ENCODE results near the gene ZP1. TPM values are rescaled to one million over a fixed set of nuclear protein-coding genes. Genes with fewer than 3 reads are reported as not detected.

ZP1 gene
- total and polyA plus RNA-seq, 2 of the 8 experiments (the other 6 are each of a cell fraction or from before 2014, with no cell fraction given): not detected

- Histone ChIP-seq H3K79me1 (ENCODE audit: low read depth, low read length) (no peaks in the 10 kb centered on the region), H2AFZ (ENCODE audit: low read length) (no peak overlapping the region), H4K91ac (replicated peaks; ENCODE audit: insufficient read length, low read length) (no peak overlapping the region), H2AK5ac (ENCODE audit: low read depth, low read length) (no peak overlapping the region), H3K36me3 (ENCODE audit: control insufficient read depth in 2 of 4, insufficient read depth in 4 of 4, low read length in 3 of 4) (no peaks in the 10 kb centered on the region), H3K4me2 (ENCODE audit: insufficient read depth in 1 of 2, low read depth in 2 of 2, low read length in 2 of 2) (no peak overlapping the region), H3K4me1 (replicated peaks in 1 of 4; ENCODE audit: control insufficient read depth in 3 of 4, insufficient read depth in 4 of 4, low read length in 3 of 4) (peaks cover 0 to 4% (median 0%) of the 10 kb centered on the region in 4 experiments; a peak in 4 of 7 replicates), H2BK5ac (ENCODE audit: low read depth, low read length) (no peak overlapping the region), H3K4ac (replicated peaks; ENCODE audit: insufficient read length, low read depth, low read length) (no peak overlapping the region), H3K14ac (ENCODE audit: insufficient read length) (no peak overlapping the region), H3K9me3 (ENCODE audit: insufficient read depth in 2 of 2, low read depth in 1 of 2, low read length in 1 of 2) (no peaks in the 10 kb centered on the region), H2BK20ac (ENCODE audit: low read length) (no peak overlapping the region), H3K9ac (replicated peaks in 1 of 4; ENCODE audit: extremely low read depth in 1 of 4, low read depth in 3 of 4, low read length in 3 of 4) (no peak overlapping the region), H4K5ac (ENCODE audit: insufficient read length, low read depth, low read length) (no peak overlapping the region), H3K23me2 (ENCODE audit: low read depth, low read length) (no peaks in the 10 kb centered on the region), H4K8ac (ENCODE audit: extremely low read depth, insufficient read depth, low read length) (peak overlapping the region; percentile 74; the same call in 1 of the 2 replicates), H4K20me1 (replicated peaks in 1 of 2; ENCODE audit: control insufficient read depth in 1 of 2, insufficient read depth in 2 of 2, low read length in 2 of 2) (no peaks in the 10 kb centered on the region), H2BK15ac (ENCODE audit: low read length) (no peak overlapping the region), H2BK12ac (ENCODE audit: low read depth, low read length) (no peak overlapping the region), H3K27ac (ENCODE audit: low read depth, low read length) (no peak overlapping the region), H2BK120ac (replicated peaks; ENCODE audit: low read depth, low read length) (no peak overlapping the region), H3K56ac (replicated peaks; ENCODE audit: insufficient read length, low read depth, low read length) (no peak overlapping the region), H3K18ac (ENCODE audit: extremely low read depth, low read length) (no peak overlapping the region), H3K27me3 (replicated peaks in 1 of 4; ENCODE audit: control insufficient read depth in 3 of 4, extremely low read depth in 1 of 4, insufficient read depth in 3 of 4, low read length in 3 of 4) (no peaks in the 10 kb centered on the region), H3K23ac (ENCODE audit: insufficient read length) (no peak overlapping the region), H3K4me3 (ENCODE audit: extremely low read depth in 1 of 4, insufficient read depth in 2 of 4, low read depth in 3 of 4, low read length in 4 of 4) (no peak overlapping the region), H3K79me2 (ENCODE audit: control insufficient read depth in 1 of 2, insufficient read depth in 2 of 2, low read length in 2 of 2) (no peaks in the 10 kb centered on the region)
- DNase-seq (ENCODE audit: low read depth in 1 of 2, low spot score in 2 of 2) (no peak), FAIRE-seq (no peak)
- CTCF ChIA-PET (ENCODE audit: partially characterized antibody): interaction anchor here (0.8 to 9.5 kb wide), 9 partner anchors 9 to 55 kb away, joined by 3 to 52 read pairs (median 6); no protein-coding TSS in a partner anchor
- POLR2A ChIA-PET (ENCODE audit: partially characterized antibody): interaction anchor here (0.9 to 2.1 kb wide), 3 partner anchors 14 to 103 kb away, joined by 3 to 7 read pairs (median 3); no protein-coding TSS in a partner anchor
- WGBS, 2 experiments (ENCODE audit: extremely low coverage in 1 of 2, insufficient coverage in 1 of 2, insufficient read length in 1 of 2, insufficient replicate concordance in 2 of 2, low coverage in 1 of 2, low lambda C conversion rate in 2 of 2, missing lambda C conversion rate in 1 of 2): 86% methylated on average over 12 of the region's 12 CpGs; no CpG with 5 or more reads in 1 of the 2 experiments
- TF ChIP-seq GABPA (IDR thresholded peaks at IDR 0.05; ENCODE audit: borderline replicate concordance, insufficient read depth, low read length): no peak
- TF ChIP-seq USF2 (IDR thresholded peaks at IDR 0.05; ENCODE audit: low read length): no peak
- no peak for TF ChIP-seq EP300 (IDR thresholded peaks at IDR 0.05; ENCODE audit: borderline replicate concordance in 1 of 2, low read depth in 2 of 2, low read length in 2 of 2)
- TF ChIP-seq ASH2L (IDR thresholded peaks at IDR 0.05; ENCODE audit: low read length): no peak
- TF ChIP-seq YY1 (IDR thresholded peaks at IDR 0.05; ENCODE audit: low read depth, low read length): no peak
- TF ChIP-seq SIRT6 (IDR thresholded peaks at IDR 0.05; ENCODE audit: low read length): no peak
- no peak for TF ChIP-seq MAX (IDR thresholded peaks at IDR 0.05)
- TF ChIP-seq SRF (IDR thresholded peaks at IDR 0.05; ENCODE audit: low read depth, low read length): no peak
- no peak for TF ChIP-seq CHD1 (IDR thresholded peaks at IDR 0.05; ENCODE audit: low read depth, low read length)
- TF ChIP-seq KDM4A (IDR thresholded peaks at IDR 0.05; ENCODE audit: low read depth, low read length, severe bottlenecking): no peak
- no peak for TF ChIP-seq SIX5 (IDR thresholded peaks at IDR 0.05; ENCODE audit: low read depth, low read length)
- no peak for TF ChIP-seq CEBPB (IDR thresholded peaks at IDR 0.05; ENCODE audit: low read depth, low read length)
- no peak for TF ChIP-seq NRF1 (IDR thresholded peaks at IDR 0.05; ENCODE audit: low read depth, low read length)
- no peak for TF ChIP-seq HDAC6 (IDR thresholded peaks at IDR 0.05; ENCODE audit: low read depth, low read length)
Measured at GRCh38 chr11:60873533-60873932, 6.2 kb downstream of the ZP1 start.
